Esophagus muscularis mucosa (tissue), 4 donors: ENCODE data around the gene NDUFS8.

Source experiments
- EP300 ChIP-seq: sonication (generic); formaldehyde crosslinking; IDR thresholded peaks from one replicate; pipeline ENCODE4 v1.6.1; 2017; ENCODE audit warnings: antibody characterized with exemption
- POLR2A ChIP-seq: fragments of 450-650 bp; IDR thresholded peaks from one replicate; pipeline ENCODE4 v1.6.1; 2017; ENCODE audit warnings: antibody characterized with exemption, moderate library complexity, mild to moderate bottlenecking, low read depth
- POLR2AphosphoS5 ChIP-seq, 2 donors: sonication (generic); formaldehyde crosslinking; IDR thresholded peaks; one replicate each; pipeline ENCODE4 v1.6.1; 2017; ENCODE audit warnings: antibody characterized with exemption in 2 of 2
- TF ChIP-seq, protein P1 (sequence below), 3 experiments: fragments of 200-600 bp in 2 of 3; fragments of 450-650 bp in 1 of 3; sonication (generic) in 2 of 3; IDR thresholded peaks; one replicate each; pipeline ENCODE4 v1.5.1; 2017 to 2019; ENCODE audit warnings: antibody characterized with exemption in 3 of 3, mild to moderate bottlenecking in 2 of 3, moderate library complexity in 1 of 3

DNA sequence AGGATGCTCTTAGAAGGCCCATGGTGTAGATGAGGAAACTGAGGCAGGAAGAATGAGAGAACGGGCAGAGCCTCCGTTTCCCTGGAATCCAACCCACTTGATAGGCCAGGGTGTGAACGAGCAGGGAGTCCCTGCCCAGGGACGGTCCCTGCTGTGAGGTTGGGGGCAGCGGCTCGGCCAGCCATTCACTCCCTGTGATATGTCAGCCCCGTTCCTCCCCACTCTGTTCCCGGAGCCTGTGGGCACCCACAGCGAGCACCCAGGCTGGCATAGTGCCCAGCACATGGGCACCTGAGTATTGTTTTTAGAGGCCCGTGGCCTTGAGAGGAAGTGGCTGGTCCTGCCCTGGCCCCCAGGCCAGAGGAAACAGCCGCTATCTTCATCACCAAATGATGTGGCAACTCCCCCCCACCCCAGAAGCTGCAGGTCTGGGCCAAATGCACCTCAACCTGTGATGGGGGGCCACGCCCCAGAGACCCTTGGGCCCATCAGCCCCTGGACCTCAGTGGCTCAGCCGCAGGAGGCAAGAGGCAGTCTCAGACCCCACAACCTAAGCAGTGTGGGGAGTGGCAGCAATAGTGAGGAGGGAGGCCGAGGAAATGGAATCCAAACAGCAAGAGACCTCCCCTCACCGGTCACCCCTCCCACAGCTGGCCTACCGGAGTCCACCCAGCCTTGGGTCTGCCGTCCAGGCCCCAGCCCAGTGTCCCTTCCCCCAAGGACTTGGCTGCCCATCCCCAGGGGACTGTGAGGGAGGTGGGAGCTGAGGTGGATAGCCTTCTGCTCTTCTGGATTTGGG lies 18.2 kb upstream of the NDUFS8 start:
- TF ChIP-seq EP300: no peak
- TF ChIP-seq, protein P1, sequence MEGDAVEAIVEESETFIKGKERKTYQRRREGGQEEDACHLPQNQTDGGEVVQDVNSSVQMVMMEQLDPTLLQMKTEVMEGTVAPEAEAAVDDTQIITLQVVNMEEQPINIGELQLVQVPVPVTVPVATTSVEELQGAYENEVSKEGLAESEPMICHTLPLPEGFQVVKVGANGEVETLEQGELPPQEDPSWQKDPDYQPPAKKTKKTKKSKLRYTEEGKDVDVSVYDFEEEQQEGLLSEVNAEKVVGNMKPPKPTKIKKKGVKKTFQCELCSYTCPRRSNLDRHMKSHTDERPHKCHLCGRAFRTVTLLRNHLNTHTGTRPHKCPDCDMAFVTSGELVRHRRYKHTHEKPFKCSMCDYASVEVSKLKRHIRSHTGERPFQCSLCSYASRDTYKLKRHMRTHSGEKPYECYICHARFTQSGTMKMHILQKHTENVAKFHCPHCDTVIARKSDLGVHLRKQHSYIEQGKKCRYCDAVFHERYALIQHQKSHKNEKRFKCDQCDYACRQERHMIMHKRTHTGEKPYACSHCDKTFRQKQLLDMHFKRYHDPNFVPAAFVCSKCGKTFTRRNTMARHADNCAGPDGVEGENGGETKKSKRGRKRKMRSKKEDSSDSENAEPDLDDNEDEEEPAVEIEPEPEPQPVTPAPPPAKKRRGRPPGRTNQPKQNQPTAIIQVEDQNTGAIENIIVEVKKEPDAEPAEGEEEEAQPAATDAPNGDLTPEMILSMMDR (IDR thresholded peaks at IDR 0.05): no peak
- TF ChIP-seq POLR2A: no peak
- TF ChIP-seq POLR2AphosphoS5 (IDR thresholded peaks at IDR 0.05): no peak
